Gastrocnemius medialis (tissue), 4 donors: Measurements from ENCODE around the gene TMTC2.

Experiments
- CTCF ChIP-seq, 5 experiments: fragments of 450-650 bp in 3 of 5; fragments of 200-600 bp in 2 of 5; sonication (generic) in 2 of 5; IDR thresholded peaks in 4 of 5; conservative IDR thresholded peaks in 1 of 5; 1 replicate in 4 of 5; 2 replicates in 1 of 5; pipeline ENCODE4 v1.5.1; 2016 to 2019; ENCODE audit warnings: antibody characterized with exemption in 5 of 5, mild to moderate bottlenecking in 3 of 5, moderate library complexity in 3 of 5
- POLR2A ChIP-seq, 2 donors: fragments of 450-650 bp; IDR thresholded peaks; one replicate each; pipeline ENCODE4 v1.6.1; 2017; ENCODE audit warnings: antibody characterized with exemption in 2 of 2, mild to moderate bottlenecking in 2 of 2, moderate library complexity in 2 of 2

- no peak for TF ChIP-seq CTCF (IDR thresholded peaks at IDR 0.05 in 4 of 5, conservative IDR thresholded peaks at IDR 0.05 in 1 of 5)
- no peak for TF ChIP-seq POLR2A (IDR thresholded peaks at IDR 0.05)
These were observed 435.9 kb downstream of the TMTC2 start for GRCh38 chr12:83122623-83122934.
